Activated naive CD4-positive, alpha-beta T cell treated with Interleukin-2 at 50 U/mL for 16 hours (primary cell): ENCODE measurements around the gene ARFGAP1.
"Not testable (repeated sequence)": the region's sequence is repeated elsewhere in the genome, so short reads cannot be mapped to it uniquely, and the experiment has no call there.

Experiments
- DNase-seq: peaks from one replicate; pipeline ENCODE4 v3.0.0-alpha.2; 2020

Gene ARFGAP1

GRCh38 chr20:63241272-63241671 lies 31.3 kb upstream of the ARFGAP1 start:
- DNase-seq = no peak

DNA sequence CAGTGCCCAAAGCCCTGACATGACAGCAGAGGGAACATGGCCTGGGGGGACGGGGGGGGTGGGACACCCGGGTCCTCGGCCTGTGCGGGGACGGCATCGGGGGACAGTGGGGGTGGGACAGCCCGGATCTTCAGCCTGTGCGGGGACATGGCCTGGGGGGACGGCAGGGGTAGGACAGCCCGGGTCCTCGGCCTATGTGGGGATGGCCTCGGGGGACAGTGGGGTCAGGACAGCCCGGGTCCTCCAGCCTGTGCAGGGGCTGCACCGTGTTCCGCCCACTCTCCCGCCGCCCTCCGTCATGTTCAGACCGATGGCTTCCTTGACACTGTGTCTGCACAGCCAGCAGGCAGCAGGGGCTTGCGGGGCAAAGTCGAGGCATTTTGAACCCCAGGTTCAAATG lies 29.9 kb upstream of the ARFGAP1 start:
- DNase-seq = no peak

DNA sequence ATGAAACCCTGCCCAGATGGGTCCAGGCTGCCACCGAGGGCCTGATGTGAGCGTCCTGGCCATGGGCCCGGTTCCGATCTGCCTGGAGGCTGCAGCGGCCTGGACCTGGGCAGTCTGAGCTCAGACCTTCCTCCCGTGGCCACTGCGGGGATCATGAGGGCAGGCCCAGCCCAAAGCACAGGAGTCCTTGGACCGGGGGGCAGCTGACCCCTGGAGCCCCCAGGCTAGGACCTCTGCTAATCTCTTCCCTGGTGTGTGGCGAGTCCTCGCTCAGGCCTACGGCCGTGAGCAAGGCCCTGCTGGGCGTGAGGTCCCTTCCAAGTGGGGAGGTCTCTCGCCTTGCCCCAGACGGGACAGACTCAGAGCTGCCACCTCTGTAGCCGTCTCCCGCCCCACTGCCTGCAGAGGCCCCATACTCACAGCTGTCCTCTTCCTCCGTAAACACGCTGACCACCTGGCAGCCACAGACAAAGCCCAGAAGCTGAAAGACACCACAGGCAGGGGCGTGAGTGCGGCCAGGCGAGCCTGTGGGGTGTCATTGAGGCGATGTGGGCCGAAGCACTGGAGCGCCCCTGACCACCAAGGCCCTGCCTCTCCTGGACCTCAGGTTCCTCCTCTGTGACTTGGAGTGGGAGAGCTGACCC lies 28.9 kb upstream of the ARFGAP1 start:
- DNase-seq = no peak

DNA sequence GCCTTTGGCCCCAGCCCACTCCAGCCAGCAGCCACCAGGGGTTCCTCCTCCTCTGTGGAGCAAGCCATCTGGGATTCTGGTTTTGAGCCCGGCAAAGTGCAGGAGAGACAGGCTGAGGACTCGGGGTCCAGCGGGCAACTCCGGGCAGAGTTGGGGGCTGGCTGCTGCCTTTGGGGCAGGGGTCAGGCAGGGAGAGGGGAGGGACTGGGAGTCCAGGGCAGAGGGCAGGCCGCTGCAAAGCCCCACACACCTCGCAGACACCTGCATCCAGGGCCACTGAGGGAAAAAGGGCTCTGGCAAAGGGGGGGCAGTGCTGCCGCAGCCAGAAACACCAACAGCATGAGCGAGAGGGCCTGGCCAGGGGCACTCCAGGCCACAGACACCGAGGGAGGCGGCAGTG lies 28.1 kb upstream of the ARFGAP1 start:
- DNase-seq = no peak

- DNase-seq = no peak
Measured at GRCh38 chr20:63246490-63247288, 25.9 kb upstream of the ARFGAP1 start.

GRCh38 chr20:63247671-63248228 lies 24.9 kb upstream of the ARFGAP1 start:
- DNase-seq = no peak

DNA sequence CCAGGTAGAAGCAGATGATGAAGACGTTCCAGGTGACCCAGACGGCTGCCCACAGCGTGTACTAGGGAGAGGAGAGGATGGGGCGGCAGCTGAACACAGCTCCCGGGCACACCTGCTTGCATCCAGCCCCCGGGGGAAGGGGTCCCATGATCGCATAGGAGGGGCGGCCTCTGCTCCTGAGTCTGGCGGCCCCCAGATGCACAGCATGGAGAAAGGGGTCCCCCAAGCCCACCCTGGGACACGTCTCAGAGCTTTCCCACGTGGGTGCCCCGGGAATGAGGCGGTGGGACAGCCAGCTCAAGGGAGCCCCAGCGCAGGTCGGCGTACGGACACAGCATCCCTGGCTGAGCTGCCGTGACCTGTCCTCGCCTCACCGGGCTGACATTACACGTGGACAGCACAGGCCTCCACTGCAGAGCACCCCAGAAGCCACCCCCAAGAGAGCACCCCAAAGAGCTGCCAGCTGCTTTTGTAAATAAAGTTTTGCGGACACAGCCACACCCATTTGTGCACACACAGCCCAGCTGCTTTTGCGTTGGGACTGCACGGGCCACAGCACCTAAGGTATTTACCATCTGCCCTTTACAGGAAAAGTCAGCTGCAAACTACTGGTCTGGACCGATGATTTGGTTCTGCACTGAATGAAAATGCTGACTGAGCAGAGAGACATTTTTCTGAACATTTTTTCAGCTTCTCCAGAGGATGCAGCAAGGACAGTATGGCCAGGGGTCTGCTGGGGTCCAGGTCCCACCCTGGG lies 23.6 kb upstream of the ARFGAP1 start:
- DNase-seq = no peak

DNA sequence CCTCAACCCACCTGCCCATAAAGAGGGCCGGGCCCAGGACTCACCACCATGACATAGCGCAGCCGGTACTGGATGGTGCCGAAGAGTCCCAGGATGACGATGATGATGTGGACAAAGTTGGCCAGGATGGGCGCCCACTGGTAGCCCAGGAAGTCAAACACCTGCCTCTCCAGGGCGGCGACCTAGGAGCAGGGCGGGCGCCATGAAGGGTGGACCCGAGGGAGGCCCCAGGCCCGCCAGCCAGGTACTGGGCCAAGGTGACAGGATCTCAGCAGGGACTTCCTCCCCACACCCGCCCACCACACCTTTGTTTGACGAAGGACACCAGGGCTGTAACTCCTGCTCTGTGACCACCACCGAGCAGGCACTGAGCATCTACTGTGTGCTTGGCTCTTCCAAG lies 22.7 kb upstream of the ARFGAP1 start:
- DNase-seq = no peak

GRCh38 chr20:63251350-63251749 lies 21.3 kb upstream of the ARFGAP1 start:
- DNase-seq = not testable (repeated sequence)

DNA sequence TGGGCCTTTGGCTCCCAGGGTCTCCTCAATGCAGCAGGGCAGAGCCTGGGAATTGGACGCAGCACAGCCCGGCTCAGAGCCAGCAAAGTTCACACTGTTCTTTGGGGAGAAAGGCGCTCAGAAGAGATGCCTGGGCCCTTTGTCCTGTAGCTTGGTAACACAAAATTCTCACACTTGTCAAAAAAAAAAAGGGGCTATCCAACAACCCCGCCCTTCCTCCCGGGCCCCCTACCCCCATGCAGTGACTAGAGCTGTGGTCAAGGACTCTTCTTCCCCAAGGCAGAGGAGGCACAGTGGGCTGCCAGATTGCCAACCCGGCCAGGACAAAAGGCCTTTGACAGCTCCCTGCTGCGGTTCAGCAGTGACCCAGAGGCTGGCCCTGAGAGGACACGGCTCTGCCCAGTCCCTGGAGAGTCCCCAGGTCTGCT lies 20.3 kb upstream of the ARFGAP1 start:
- DNase-seq = no peak

DNA sequence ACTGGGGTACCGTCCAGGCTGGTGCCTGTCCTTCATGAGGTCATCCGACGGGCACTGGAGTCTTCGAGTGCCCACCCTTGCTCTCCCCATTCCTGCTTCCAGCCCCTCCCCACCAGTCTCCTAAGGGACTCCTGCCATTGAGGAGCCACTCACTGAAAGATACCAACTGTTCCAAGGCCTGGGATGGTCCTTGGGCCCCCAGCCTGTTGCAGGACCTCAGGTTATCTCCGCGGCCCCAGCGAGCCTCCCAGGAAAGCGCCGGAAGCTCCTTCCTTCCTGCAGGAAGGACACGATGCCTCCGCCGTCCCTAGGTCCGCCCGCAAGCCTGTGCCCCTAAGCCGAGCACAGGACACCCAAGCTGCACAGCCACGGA lies 19.6 kb upstream of the ARFGAP1 start:
- DNase-seq = no peak

DNA sequence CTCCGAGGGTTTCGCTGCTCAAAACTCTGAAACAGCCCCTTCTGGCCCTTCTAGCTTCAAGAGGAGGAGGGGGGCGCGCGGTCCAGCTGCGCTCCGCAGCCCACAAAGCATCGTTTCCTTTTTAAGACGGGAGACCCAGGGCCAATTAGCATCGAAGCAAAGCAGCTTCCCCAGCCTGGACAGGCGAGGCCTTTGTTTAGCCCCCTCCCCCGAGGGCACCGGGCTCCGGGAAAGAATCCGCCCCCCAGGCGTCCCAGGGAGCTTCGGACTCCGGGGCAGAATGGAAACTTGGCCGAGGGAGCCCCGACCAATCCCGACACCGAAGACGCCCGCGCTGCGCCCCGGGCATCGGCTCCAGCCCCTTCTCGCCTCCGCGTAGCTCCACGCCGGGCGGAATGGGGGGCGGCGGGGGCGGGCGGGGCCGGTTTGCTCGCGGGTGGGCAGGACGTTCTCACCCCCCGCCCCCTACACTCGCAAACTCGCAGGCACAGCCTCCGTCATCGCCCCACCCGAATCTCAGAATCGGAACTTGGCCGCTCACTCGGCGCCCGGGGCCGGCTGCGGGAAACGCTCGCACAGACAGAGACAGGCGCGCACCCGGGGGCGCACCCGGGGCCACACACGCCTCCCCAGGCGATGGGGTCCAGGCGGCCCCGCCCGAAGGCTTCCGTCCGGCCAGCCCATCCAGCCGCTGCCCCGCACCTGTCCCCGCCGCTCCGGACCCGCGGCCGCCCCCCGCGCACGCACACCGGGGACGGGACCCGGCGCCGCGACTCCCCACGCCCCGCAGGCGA lies 19.0 kb upstream of the ARFGAP1 start:
- DNase-seq = no peak

DNA sequence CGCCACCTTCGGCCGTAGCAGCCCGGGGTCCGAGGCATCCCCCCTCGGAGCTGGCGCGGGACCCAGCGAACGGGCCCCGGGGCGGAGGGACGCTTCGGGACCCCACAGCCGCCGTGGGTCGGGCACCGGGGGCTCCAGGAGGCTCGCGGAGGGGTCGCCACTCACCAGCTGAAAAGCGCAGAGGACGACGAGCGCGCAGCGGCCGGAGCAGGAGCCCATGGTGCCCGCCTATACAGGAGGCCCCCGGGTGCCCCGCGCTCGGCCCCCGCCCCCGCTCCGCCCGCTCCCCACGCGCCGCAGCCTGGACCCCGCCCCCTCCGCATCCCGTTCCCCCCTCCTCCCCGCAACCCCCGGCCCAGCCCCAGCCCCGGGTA lies 18.4 kb upstream of the ARFGAP1 start, which contains the start of gene NKAIN4:
Gene NKAIN4 (minus strand): TSS at position 232 of the 374 bp plus-strand sequence. CDS start 13 bp downstream, at position 219.
- DNase-seq = no peak

- DNase-seq = no peak
Measured at GRCh38 chr20:63254606-63255384, 17.8 kb upstream of the ARFGAP1 start.

DNA sequence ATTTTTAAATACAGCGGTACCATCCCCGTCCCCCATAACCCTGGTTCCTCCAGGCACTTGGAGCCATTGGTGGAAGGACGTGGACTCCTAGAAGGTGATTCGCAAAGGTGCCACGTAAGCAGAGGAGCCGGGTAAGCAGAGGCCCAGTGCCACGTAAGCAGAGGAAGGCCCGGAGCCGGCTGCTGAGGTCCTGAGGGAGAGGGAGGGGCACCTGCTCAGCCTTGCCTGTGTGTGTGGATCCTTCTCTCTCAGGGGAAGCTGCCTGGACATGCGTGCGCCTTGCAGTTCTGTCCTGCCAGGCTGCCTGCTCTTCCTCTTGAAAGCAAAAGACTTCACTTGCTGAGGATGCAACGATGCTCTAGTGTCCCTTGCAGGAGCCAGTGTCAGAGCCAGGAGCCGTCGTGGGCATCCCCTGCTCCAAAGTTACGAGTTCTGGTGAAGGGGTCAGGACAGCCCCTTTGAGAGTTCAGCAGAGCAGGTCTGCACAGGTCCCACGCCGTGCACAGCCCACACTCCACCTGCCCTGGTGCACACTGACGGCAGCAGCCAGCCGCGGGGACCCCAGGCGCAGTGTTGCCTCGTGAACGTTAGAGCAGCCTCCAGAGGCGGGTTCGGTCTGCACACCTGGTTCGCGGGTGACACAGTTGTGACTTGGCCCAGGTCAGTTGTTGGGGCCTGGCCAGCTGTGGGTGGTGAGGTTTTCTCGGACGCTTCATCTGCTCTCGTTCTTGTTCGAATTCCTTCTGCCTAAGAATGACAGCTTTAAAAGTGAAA lies 16.5 kb upstream of the ARFGAP1 start:
- no peak for DNase-seq

GRCh38 chr20:63256954-63257353 lies 15.7 kb upstream of the ARFGAP1 start:
- no peak for DNase-seq

GRCh38 chr20:63257629-63258028 lies 15.0 kb upstream of the ARFGAP1 start:
- DNase-seq = no peak

- no peak for DNase-seq
Measured at GRCh38 chr20:63258781-63259180, 13.8 kb upstream of the ARFGAP1 start.

DNA sequence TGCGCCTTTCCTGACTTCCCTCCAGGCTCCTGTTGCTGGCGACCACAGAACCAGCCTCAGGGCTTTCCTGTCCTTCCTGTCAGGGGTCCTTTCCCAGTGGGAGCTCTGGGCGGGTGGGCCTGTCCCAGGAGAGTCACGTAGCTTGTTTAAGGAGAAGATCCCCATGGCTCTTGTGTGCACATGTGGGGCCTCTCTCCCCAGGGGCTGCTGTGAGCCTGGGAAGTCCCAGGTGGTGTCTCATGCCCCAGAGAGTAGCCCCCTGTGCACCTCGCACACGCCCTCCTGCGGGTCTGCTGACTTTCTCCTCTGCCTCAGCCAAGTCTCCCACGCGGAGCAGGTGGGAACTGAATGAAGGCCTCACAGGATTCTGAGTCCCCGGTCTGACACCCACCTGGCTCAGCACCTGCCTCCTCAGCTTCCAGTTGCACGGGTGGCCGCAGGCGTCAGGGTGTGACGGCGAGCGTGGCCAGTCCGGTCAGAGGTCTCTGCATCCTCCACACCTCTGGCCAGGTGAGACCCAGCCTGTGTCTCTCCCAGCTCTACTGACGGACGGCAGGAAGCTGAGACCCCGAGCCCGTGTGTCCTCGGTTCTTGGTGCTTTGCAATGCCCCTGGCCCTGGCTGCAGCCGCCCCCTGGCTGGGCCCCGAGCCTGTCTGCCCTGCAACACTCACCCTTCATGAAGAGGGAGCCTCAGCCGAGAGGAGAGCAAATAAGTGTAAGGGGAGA lies 12.7 kb upstream of the ARFGAP1 start:
- DNase-seq = no peak

DNA sequence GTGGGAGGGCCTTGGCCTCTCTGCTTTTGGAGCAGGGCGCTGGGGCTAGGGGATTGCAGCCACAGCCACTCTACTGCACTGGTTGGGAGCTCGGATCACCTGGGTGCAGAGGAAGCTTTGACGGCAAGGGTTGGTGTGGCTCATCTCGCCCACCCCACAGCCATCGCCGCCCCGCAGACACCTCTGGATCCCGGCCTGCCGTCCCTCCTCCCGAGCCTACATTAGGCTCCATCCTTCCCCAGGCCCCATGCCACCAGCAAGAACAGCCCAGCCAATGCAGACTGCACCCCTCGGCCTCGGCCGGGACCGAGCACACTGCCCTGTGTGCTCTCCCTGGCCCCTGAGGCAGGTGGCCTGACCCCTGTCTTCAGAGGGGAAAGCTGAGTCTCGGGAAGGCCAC lies 12.1 kb upstream of the ARFGAP1 start:
- no peak for DNase-seq
